NB4 (cell line): ENCODE results near the gene UTP25.

Source experiments
- CTCF ChIP-seq: IDR thresholded peaks from one replicate; pipeline ENCODE4 v1.5.1; 2012; ENCODE audit warnings: low read depth, low read length
- MYC ChIP-seq: IDR thresholded peaks from 2 replicates; pipeline ENCODE4 v1.6.1; 2011; ENCODE audit warnings: low read depth, low read length
- POLR2A ChIP-seq: IDR thresholded peaks from 2 replicates; pipeline ENCODE4 v1.6.1; 2011; ENCODE audit warnings: mild to moderate bottlenecking; ENCODE audit not compliant: insufficient read length; ENCODE audit errors: extremely low read depth

GRCh38 chr1:209871430-209871829 lies 43.7 kb downstream of the UTP25 start:
- TF ChIP-seq CTCF (no peak), MYC (no peak), POLR2A (no peak)
